ENCODE data around the gene PDS5B. TPM values are rescaled to one million over a fixed set of nuclear protein-coding genes. Genes with fewer than 3 reads are reported as not detected.
A peak's percentile ranks its signal among the peaks of the same experiment; 100 is the strongest.

The PDS5B gene
- total and polyA plus RNA-seq, 9 of the 15 experiments (the other 6 are each of a cell fraction or from before 2014, with no cell fraction given) = 6.2 to 23.7 (median 13.1) TPM

- 10% methylated on average over 3 of the region's 3 CpGs for WGBS (ENCODE audit: insufficient coverage, low coverage, missing lambda C conversion rate)
- FAIRE-seq (no peak), ATAC-seq (peak; percentile 62), DNase-seq (ENCODE audit: extremely low read depth in 1 of 4, low spot score in 3 of 4) (peak in 1 of 4 experiments; percentile 28)
- Histone ChIP-seq H3K9me1 (ENCODE audit: control insufficient read depth, insufficient read depth, low read length) (no peaks in the 10 kb centered on the region), H2AFZ (ENCODE audit: low read depth, low read length) (no peak overlapping the region), H3K27me3 (ENCODE audit: control insufficient read depth in 2 of 2, insufficient read depth in 2 of 2, low read length in 2 of 2) (no peaks in the 10 kb centered on the region), H3K36me3 (ENCODE audit: control insufficient read depth, insufficient read depth, low read length) (peaks cover 9% of the 10 kb centered on the region; the same call in 2 of the 3 replicates), H3K27ac (ENCODE audit: extremely low read depth, low read depth, low read length) (peak overlapping the region; percentile 17; the same call in 2 of the 3 replicates), H3K79me2 (ENCODE audit: control insufficient read depth, insufficient read depth, low read length) (no peaks in the 10 kb centered on the region), H4K20me1 (replicated peaks; ENCODE audit: control insufficient read depth, insufficient read depth, low read length) (no peaks in the 10 kb centered on the region), H3K9ac (ENCODE audit: insufficient read depth in 1 of 2, low read depth in 2 of 2, low read length in 2 of 2) (no peak overlapping the region), H3K4me2 (ENCODE audit: insufficient read depth, low read length) (no peak overlapping the region), H3K9me3 (replicated peaks; ENCODE audit: control insufficient read depth, insufficient read depth, low read depth, low read length) (no peaks in the 10 kb centered on the region), H3K4me3 (no peak overlapping the region), H3K4me1 (replicated peaks in 1 of 2; ENCODE audit: control insufficient read depth in 2 of 2, insufficient read depth in 2 of 2, low read length in 2 of 2) (peaks cover 0 to 13% of the 10 kb centered on the region in 2 experiments; a peak in 3 of 5 replicates)
- in situ Hi-C loops (cut with MboI) = no loop called here
- ChIA-PET CTCF (ENCODE audit: low intra/inter-chr PET ratio) (no interaction called here), POLR2A (no interaction called here)
- intact Hi-C loops (cut with micrococcal nuclease) = no loop called here
- TF ChIP-seq HES1 (IDR thresholded peaks at IDR 0.05; ENCODE audit: low read depth) (no peak), NFIX (CRISPR knock-in tag; IDR thresholded peaks at IDR 0.05; ENCODE audit: low read depth) (no peak), CBFA2T3 (IDR thresholded peaks at IDR 0.05) (peak; percentile 42), TCF3 (CRISPR knock-in tag; IDR thresholded peaks at IDR 0.05) (0 out of 2 replicates have a peak, but pooled peaks have one; percentile 10), TAL1 (IDR thresholded peaks at IDR 0.05) (peak; percentile 16; the same call in 1 of the 2 replicates)
- TF ChIP-seq, protein P1, sequence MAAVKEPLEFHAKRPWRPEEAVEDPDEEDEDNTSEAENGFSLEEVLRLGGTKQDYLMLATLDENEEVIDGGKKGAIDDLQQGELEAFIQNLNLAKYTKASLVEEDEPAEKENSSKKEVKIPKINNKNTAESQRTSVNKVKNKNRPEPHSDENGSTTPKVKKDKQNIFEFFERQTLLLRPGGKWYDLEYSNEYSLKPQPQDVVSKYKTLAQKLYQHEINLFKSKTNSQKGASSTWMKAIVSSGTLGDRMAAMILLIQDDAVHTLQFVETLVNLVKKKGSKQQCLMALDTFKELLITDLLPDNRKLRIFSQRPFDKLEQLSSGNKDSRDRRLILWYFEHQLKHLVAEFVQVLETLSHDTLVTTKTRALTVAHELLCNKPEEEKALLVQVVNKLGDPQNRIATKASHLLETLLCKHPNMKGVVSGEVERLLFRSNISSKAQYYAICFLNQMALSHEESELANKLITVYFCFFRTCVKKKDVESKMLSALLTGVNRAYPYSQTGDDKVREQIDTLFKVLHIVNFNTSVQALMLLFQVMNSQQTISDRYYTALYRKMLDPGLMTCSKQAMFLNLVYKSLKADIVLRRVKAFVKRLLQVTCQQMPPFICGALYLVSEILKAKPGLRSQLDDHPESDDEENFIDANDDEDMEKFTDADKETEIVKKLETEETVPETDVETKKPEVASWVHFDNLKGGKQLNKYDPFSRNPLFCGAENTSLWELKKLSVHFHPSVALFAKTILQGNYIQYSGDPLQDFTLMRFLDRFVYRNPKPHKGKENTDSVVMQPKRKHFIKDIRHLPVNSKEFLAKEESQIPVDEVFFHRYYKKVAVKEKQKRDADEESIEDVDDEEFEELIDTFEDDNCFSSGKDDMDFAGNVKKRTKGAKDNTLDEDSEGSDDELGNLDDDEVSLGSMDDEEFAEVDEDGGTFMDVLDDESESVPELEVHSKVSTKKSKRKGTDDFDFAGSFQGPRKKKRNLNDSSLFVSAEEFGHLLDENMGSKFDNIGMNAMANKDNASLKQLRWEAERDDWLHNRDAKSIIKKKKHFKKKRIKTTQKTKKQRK (IDR thresholded peaks at IDR 0.05; ENCODE audit: borderline replicate concordance, low read depth, low read length) = no peak
- BruUV-seq (replicated peaks) = no TSS peak
Observed at GRCh38 chr13:32746474-32746873, 160.2 kb downstream of the PDS5B start.
